NCI-H345 treated with DMSO at 0.1 percent for 48 hours (cell line): Measurements from ENCODE around the gene PARN.
"Not testable (repeated sequence)": the region's sequence is repeated elsewhere in the genome, so short reads cannot be mapped to it uniquely, and the experiment has no call there.

Experiments used
- DNase-seq: peaks from one replicate; lab custom pipeline; 2025; ENCODE audit not compliant: unreplicated experiment; lab: John Stamatoyannopoulos, UW

PARN gene

DNA sequence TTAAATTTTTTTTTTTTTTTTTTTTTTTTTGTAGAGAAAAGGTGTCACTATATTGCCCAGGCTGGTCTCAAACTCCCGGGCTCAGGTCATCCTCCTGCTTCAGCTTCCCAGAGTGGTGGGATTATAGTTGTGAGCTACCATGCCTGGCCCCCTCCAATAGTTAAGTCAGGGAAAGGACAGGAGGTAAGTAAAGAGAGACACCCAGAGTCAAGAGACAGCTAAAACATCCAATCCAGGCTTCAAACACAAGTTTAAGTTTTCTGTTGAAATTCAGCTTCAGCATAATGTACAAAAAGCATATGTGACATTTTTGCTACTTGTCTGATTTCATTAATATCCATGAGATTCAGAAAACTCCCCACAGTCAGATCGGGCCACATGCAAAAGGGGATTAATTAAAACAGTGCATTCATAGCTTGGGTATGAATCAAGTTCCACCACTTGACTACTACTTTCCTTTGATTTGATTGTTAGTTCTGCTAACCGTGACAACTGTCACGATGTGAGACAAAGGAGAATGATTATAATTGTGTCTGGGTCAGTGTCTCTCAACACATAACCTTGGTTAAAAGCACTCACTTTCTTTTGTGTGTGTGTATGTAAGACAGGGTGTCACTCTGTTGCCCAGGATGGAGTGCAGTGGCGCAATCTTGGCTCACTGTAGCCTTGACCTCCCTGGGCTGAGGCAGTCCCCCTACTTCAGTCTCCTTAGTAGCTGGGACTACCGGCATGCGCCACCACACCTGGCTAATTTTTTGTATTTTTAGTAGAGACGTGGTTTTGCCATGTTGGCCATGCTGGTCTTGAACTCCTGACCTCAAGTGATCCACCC, 184.9 kb downstream of the PARN start:
- DNase-seq, result no peak

DNA sequence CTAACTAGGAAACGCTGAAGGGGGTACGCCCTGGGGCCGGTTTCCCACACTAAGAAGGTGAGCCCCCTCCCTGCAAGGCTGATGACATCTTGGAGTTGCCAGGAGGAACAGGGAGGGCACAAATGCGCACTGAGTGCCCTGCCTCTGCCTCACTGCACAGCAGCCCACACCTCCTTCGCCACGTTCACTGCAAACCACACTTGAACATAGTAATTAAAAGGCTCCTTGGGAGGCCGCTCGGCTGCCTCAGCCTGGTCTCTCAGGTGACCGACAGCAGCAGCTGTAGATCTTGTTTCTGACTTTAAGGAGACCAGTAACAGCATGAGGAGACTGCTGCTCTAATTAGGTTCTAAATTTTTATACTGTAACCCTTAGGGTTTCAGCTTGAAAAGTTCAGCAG, 188.5 kb downstream of the PARN start:
- not testable (repeated sequence) for DNase-seq

DNA sequence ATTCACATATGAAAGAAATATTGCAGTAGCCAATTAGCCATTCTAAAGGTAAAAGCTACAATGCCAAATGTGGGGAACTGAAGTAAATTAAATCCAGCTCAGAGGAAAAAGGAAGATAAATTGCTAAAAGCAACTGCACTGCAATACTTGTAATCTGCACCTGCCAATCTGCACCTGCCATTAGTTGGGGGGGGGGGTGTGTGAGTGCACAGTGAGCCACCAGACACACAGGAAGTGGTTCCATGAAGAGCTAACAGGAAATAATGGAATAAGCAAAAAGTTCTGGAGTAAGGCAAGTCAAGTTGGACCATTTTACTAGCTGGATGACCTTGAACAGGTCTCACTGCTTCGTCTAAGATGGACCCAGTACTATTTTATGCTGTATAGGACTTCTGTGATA, 191.8 kb downstream of the PARN start:
- DNase-seq, result no peak

DNA sequence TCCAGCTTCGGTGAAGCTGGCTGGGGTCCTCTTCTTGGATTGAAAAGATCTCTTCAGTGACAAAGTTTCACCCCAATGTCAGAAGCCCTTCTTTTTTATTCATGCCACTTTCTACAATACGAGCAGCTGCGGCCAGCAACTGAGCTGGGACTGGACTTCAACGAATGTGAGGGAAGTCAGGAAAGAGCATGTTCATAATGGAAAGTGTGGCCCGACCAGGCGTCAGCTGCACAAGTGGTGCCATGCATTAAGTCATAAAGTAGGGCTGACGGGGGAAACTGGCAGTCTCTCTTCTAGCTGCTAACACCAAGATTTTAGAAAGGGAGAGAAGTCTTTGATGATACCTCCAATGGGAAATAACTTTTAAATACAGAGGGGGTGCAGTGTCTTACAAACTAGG, 192.6 kb downstream of the PARN start:
- DNase-seq, result no peak

DNA sequence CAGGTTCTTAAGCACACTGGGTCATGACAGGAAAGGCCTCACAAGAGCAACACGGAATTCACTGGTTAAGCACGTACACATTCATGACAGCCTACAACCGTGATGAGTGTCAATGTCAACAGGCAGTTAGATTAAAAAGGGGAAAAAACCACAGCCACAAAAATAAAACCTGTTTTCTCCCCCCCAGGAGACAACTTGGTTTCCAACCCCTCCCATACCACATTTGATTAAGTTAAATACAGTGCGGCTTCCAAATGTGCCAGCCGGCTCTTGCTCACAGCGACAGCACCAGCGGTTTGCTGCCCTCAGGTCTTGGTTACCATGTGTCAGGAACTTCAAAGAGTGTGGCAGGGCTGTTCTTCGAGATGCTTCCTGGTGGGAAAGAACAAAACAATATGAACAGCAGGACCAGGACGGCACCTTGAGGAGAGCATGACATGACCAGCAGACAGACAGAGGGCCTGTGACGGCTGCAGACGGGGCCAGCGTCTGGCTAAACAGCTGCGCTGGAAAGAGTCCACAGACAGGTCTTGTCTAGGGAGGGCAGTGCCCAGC, 193.6 kb downstream of the PARN start:
- no peak for DNase-seq

DNA sequence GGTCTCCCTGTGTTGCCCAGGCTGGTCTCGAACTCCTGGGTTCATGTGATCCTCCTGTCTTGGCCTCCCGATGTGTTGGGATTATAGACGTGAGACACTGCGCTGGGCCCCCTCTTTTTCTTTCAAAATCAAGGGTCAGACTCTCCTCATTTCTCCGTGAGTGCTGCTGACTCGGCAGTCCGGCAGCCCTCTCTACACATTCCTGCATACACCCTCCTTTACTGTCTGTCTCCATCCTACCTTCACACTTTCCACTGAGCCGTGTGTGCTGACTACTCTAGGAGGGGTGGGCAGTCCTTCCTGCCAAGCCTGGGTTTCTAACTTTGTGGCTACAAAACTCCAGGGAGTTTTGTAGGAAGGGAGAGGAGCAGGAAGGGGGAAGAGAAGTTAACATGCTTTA, 195.2 kb downstream of the PARN start:
- no peak for DNase-seq

DNA sequence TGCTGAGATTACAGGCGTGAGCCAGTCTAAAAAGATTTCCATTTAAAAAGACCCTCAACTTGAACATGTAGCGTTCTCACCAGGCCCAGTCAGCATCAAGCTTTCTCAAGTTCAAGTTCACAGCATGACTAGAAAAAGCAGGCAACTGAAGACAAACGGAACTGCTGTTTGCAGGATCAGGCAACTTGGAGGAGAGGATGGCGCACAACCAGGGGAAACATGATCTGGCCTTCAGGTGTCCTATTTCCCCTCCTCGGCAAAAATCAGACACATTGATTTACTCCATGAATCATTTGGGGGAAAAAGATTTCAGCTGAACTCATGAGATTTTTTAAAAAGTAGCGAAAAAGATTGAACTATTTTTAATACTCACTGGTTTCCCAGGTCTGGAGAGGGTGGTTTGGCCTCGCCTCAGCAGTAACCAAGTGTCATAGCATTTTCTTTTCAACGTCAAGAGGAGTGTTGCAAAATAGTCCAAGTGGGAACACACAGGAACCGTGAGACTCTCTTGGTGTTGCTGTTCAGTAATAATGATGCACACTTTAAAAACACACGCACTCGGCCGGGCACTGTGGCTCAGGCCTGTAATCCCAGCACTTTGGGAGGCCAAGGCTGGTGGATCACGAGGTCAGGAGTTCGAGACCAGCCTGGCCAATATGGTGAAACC, 201.0 kb downstream of the PARN start:
- DNase-seq, result not testable (repeated sequence)

DNA sequence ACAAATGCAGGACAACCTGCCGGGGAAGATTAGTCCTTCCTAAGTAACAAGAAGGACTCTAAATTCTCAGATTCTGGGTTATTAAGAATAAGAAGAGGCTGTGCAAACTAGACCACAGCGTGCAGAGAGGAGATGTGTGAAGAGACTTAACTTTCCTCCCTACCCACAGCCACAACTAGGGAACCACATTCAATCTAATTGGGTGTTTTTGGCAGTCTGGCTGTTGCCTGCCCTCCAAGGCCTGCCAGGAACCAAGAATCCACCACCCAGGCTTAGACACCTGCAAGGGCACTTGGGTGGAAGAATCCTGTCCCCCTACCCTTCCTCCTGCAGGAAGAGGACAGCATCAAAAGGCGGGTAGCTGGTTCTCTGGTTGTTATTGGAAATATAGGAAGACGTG, 202.0 kb downstream of the PARN start:
- no peak for DNase-seq

DNA sequence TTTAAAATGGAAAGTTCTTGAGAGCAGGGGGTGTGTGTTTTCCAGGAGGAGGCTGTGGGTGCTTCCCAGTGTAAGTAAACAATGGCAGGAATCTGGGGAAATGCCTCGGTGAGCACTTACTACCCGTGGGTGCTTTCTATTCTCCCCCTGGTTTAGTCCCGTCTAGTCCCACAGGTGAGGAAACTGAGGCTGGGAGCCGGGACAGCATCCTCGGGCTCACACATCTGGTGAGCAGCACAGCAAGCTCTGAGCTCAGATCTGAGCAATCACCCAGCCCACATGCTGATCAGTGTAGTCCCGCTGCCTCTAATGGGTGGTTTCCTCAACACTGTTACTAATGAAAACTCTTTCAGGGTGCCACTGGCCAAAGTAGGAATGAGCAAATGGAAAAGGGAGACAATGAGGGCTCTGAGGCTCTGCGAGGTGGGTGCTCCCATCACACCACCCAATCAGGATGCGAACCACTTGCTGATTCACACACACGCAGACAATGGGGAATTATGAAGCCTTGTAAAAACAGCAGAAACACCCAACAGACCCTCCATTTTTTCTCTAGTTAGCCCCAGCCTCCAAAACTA, 202.6 kb downstream of the PARN start:
- DNase-seq, result no peak

DNA sequence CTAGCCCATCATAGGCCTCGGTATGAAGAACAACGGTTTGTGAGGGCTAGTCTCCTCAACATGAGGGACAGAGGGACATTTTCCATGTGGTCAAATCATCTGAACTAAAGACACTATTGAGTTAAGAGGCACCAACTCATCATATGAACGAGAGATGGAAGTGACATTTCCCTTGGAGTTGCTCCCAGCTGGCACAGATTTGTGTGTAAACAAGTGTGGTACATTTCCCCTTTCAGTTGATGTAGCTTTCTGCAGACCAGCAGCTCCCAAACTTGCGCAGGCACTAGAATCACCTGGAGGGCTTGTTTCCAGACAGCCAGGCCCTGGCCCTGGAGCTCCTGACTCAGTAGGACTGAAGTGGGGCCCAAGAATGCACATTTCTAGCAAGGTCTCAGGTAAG, 205.5 kb downstream of the PARN start:
- no peak for DNase-seq

DNA sequence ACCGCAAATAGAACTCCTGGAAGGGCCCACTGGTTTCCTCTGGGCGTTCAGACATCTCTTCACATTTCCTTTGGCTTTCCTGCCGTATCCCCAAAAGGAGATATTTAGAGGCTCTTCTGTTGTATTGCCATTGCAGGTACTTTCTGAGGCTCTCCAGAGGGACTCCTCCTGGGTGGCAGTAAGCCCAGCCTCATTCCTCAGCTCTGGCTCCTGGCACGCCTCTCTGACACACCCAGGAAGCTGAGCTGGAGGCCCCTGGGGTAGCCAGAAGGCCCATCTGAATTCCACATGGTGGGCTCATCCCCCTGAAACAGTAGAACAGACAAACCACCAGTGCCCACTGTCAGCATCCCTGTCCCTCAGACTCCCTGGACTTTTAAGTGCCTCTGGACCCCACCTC, 206.7 kb downstream of the PARN start:
- DNase-seq, result no peak

DNA sequence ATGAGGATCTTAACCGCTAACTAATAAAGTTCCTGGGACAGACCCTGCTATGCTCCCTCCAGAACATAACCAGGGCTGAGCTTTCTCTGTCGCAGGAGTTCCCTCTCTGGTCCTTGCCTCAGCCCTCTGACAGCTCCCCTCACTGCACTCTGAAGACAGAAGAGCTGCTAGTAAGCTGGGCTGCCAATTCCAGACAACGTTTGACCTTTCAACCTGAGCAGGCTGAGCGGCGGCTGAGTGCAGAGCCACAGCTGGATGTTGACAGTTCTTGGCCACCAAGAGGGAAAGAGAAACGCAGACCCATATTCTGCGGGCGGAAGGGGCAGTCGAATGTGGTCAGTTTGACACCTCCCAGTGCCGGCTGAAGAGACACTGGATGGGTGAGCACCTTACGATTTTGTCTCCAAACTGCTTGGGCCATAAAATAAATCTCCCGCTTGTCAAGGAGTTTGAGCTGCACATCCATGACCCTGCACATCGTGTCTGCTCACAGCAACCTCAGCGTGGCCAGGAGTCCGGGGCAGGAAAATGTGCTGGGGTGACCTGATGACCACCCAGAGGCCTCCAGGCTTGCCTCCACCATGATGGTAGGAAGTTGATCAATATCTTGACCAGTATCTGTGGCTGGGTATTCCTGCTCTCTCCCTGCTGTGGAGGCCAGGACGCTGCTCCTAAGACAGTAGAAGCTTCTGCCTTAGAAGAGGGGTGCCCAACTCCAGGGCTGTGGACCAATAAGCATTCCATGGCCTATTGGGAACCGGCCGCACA, 209.2 kb downstream of the PARN start:
- DNase-seq, result no peak

DNA sequence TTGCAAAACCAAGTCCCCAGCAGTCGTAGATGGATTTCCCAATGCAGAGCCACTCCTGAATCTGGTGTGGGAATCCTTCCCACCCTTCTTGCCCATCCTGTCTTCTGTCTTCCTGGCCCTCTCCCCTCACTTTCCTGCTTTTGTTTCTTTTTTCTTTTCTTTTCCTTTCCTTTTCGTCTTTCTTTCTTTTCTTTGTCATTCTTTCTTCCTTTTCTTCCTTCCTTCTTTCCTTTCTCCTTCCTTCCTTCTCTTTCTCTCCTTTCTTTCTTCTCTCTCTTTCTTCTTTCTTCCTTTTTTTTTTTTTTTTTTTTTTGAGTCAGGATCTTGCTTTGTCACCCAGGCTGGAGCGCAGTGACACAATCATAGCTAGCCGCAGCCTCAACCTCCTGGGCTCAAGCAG, 209.8 kb downstream of the PARN start:
- not testable (repeated sequence) for DNase-seq

DNA sequence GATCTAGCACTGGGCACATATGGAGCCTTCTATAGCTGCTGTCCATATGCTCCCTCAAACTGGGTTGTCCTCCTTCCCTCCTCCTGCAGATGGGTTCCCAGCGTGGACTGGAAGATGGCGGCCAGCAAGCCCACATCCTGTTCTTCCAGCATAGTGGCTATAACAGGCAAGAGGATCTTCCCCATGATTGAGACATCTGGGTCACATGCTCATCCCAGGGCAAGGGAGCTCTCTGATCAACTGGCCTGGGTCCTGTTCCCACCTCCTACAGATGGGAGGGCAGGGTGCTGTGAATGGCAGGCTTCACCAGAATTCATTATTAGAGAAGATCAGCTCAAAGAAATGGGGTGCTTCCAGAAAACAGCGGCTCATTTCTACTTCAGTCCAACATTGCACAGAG, 210.2 kb downstream of the PARN start:
- DNase-seq, result no peak

DNA sequence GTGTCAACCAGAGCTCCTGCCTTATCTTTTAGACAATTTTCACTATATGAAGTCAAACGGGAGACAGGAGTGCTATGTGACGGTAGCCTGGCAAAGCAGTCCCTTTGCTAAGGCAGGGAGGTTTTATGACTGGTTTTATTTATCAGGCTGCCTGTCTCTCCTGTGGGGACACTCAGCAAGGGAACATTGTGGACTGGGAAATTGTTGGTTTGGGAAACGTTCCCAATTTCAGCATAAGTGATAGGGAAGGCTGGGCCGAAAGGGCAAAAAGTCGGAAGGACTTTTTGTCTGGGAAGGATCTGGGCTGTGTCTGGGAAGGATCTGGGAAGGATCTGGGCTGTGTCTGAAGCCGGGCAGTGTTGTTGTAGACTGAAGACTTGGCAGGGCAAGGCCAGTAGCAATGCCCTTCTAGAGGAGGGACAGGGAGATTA, 211.2 kb downstream of the PARN start:
- no peak for DNase-seq

DNA sequence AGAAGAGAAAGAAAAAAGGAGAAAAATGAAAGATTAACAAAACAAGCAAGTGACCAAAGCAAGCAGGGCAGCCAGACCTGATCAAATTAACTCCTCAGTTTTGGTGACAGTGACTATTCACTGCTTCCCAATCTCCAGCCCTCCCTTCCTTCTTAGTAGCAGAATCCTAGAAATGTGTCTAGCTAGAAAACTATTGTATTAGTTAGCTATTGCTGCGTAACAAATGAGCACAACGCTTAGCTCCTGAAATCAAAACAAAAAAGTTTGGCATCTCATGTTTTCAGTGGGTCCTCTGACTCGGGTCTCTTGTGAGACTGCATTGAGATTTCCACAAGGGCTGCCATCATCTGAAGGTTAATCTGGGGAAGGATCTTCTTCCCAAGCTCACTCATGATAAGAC, 213.9 kb downstream of the PARN start:
- no peak for DNase-seq

DNA sequence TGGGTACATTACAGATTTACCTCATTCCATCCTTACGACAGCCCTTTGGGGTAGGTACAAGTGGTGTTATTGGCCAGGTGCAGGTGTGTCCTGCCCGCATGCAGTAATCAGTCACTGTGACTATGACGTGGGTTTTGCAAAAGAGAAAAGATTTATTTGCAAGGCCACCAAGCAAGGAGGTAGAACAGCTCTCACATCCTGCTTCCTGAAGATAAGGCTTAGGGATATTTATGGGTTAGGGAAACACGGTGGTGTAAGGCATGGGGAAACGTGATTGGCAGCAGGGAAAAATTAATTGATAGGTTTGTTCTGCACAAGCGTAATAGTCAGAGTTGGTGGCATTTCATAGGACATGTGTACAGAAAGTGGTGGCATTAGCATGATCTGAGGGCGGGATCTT, 214.8 kb downstream of the PARN start:
- DNase-seq, result no peak

DNA sequence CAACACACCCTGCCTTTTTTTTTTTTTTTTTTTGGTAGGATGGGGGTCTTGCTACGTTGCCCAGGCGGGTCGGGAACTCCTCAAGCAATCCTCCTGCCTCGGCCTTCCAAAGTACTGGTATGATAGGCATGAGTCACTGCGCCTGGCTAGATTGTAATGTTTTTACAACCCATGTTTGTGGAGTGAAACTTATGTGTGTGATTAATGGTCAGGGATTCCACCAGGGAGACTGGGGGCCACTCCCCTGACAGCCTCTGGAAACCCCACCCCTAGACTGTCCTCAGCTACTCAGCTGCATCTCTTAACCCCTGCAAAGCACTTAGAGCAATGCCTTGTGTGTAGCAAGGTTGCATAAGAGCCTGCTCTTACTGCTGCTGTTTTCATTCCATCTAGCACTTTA, 220.5 kb downstream of the PARN start:
- no peak for DNase-seq

DNA sequence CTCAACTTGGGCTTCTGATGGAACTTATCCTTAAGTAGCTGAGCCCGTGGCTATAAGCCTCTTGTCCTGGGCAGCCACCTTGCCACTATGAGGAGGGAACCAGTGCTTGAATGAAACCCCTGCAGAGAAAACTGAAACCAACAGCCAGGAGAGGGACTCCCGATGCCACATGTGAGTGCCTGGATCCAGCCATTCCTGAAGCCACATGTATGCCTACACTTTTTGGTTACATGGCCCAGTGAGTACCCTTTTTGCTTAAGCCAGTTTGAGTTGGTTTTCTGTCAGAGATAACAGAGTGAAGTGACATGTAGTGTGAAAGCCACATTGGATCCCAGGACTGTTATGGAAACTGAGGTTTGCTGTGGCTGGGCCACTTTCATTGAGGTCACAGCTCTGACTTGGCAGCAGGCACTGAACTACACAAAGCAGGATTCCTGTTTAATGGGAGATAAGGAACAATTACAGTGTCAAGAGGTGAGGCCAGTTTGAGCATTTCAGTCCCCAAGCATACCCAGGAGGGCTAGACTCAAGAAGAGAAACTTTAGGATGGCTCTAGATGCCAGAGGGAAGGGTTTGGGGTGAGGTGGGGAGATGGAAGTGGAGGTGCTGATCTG, 222.2 kb downstream of the PARN start:
- DNase-seq, result no peak

DNA sequence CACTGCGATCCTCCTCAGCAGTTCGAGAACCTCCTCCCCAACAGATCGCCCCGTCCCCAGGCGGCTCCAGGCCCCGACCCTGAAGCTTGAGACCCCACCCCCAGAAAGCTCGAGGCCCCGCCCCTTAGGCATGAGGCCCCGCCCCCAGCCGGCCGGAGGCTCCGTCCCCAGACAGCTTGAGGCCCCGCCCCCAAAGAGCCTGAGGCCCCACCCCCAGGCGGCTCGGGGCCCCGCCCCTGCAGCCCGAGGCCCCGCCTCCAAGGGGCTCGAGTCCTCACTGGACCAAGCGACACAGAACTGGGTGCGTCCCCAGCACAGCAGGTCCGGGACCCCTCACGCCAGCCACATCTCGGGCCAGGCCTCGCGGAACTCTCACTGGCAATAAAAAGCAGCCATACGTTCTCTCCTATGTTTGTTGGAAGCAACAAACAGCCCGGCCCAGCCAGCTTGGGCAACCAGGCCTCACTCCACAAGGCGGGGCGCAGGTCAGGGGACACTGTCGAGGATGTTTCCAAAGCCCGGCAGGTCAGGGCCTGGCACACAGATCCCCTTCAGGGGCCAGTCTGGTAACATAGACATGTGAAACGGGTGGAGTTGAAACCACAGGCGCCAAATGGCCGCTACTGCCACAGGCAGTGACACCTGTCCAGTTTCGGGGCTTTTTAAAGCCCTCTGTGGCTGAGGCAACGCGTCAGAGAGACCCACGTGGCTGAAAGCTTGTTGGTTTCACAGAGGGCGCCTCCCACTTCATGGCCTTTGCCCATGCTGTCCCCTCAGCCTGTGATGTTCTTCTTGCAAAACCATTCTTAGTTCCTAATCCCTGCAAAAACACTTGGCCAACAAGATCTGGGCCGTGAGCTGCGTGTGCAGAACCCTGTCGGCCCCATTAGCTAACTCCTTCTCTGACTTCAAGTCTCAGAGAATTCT, 224.2 kb downstream of the PARN start:
- no peak for DNase-seq
